GM18505 (cell line): ENCODE results near the gene PTPRG.
"Not testable (repeated sequence)": the region's sequence is repeated elsewhere in the genome, so short reads cannot be mapped to it uniquely, and the experiment has no call there.

Experiments used
- ATAC-seq: cut with Tn5 transposase; IDR thresholded peaks from one replicate; pipeline ENCODE4 v1.9.1; 2021; ENCODE audit not compliant: unreplicated experiment
- POLR2A ChIP-seq: IDR thresholded peaks from 4 replicates; pipeline ENCODE4 v1.6.1; 2011; ENCODE audit warnings: borderline replicate concordance; ENCODE audit not compliant: insufficient read depth, insufficient read length; ENCODE audit errors: extremely low read depth

PTPRG gene

DNA sequence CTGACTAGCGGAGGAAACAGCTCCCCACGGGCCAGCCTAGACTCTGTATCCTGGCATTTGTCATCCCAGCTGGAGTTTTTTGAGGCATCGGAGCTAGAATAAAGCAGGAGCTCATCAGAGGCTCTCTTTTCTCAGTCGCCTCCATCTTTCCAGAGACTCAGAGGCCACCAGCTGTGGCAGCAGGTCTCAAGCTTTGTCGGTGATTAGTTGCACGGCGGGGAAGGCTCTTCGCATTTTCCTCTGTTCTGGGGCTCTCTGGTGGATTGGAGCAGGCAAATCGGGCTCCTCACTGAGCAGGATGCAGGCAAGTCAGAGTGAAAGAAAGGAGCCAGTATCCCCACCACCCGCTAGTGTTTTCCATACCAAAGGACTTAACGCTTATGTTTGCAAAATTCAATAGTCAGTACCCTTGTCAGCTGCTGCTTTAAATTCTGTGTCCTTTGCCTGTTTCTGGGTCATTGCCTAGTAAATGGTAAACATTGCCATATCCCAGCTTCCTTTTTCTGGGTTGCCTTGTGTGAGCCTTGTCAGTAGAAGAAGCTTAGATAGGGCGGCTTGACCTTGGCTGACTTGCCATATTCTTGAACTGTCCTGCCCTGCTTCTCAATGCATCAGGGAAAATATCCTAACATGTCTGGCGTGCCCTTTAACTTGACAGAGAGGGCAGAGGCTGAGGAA, 127.1 kb downstream of the PTPRG start:
- TF ChIP-seq POLR2A = no peak
- ATAC-seq = no peak

DNA sequence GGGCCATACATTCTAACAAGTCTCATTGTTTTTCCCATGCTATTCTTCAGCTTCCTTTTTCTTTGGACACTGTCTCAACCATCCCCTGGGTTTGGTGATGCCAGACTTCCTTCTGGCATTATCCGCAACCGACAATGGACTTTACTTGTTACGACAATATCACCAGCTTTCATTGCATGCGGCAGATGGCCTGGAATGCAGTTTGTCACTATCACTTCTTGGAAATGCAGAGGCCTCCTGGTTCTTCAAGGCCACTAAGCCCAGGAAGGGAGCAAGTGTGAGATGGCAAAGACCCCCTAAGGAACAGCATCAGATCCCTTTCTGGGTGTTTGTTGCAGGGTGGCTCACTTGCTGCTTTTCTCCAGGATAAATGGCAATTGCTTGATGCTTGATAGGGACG, 128.6 kb downstream of the PTPRG start:
- no peak for ATAC-seq
- TF ChIP-seq POLR2A = no peak

DNA sequence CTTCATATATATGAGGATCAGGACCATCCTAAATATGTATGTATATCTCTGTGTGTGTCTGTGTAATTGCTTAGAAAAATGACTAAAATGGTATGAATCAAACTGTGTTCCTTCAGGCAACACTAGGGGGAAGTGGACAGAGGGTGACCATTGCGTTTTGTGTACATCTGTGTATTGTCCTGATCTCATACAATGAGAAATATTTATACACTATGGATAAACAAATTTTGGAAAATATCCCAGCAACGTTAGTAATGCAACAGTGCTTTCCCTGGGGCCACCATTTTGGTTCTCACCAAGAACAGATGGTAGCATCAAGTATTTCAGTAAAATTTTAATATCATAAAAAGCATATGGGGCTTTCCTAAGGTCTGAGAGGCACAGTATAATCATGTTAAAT, 130.1 kb downstream of the PTPRG start:
- no peak for TF ChIP-seq POLR2A

DNA sequence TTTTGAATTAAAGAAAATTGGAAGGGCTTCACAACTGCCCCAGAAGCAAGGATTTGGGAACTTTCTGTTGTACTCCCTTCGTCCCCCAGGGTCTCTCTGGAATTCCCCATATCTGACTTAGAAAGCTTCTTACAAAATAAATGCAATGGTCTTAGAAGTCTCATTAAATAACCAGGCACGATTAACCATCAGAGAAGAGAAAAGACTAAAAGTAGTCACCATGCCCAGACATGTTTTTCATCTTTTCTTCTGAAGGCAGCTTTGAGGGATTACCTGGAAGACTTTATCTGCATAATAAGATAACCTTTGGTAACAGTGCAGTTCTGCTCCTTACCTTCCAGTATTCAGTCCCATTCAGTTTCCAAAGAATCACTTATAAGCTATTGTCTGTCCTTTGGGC, 135.9 kb downstream of the PTPRG start:
- no peak for ATAC-seq
- no peak for TF ChIP-seq POLR2A

More for the DNA sequence above, 130.1 kb downstream of the PTPRG start:
- ATAC-seq = no peak

DNA sequence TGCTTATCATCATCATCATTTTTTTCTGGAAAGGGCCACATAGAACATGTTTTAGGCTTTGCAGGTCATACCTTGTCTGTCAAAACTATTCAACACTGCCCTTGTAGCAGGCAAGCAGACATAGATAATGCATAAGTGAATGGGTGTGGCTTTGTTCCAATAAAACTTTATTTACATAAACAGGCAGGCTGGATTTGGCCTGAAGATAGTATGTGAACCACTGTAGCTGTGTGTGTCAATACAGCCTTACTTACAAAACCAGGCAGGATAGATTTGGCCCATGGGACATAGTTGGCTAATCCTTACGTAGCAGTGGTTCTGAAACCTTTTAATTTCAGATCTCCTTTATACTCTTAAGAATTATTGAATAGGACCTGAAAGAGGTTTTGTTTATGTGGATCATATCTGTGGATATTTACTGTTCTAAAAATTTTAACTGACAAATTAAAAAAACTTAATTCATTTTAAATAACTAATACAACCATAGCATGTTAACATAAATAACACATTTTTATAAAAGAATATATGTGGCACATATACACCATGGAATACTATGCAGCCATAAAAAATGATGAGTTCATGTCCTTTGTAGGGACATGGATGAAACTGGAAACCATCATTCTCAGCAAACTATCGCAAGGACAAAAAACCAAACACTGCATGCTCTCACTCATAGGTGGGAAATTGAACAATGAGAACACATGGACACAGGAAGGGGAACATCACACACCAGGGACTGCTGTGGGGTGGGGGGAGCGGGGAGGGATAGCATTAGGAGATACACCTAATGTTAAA, 137.1 kb downstream of the PTPRG start:
- not testable (repeated sequence) for ATAC-seq

DNA sequence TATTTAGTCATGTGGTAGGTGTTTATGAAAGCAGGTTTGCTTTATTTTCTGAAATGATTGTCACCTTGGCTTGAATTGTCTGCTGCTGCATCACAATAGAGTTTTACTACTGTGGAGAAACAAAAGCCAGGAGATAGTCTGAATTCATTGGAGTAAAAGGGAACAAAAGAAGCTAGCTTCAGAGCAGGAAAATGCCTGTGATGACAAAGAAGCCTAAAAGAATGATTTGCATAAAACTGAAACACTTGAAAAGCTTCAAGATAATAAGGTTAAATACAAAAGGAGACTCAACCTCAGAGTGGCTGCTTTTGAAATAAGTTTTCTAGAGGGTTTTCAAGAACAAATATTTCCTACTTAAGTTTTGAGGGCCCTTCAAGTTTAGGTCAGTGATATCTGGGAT, 138.3 kb downstream of the PTPRG start:
- ATAC-seq = no peak
- TF ChIP-seq POLR2A = no peak

DNA sequence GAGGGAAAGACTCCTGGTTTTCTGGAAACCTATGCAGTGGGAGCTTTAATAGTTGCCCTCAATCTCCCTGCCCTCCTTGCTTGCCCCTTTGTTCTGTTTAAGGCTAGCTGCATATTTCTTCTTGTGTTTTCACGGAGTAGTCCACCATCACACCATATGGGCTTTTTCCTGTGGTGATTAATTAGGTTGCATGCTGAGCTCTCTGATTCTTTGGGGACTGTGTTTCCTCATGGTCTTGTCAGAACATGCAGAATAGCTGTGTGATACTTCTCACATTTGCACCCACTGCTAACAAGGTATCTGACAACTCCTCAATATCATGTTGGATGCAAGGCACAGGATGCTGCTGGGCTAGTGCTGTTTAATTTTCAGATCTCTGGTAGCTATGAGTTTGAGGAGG, 139.6 kb downstream of the PTPRG start:
- TF ChIP-seq POLR2A = no peak
- no peak for ATAC-seq

DNA sequence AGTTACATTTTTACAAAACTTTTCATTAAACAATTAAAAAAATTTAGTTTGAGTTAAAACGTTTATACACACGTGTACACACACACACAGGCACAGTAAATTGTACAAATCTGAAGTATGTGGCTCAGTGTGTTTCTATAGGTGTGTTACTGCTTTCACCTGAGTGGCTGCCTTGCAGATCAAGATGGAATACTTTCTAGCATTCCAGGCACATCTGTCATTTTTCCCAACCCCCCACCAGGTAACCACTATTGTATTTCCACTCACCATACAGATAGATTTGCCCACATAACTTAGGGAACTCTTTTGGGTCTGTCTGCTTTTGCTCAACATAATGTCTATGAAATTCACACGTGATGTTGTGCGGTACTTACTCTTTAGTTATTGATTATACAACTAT, 141.1 kb downstream of the PTPRG start:
- no peak for ATAC-seq
- no peak for TF ChIP-seq POLR2A

DNA sequence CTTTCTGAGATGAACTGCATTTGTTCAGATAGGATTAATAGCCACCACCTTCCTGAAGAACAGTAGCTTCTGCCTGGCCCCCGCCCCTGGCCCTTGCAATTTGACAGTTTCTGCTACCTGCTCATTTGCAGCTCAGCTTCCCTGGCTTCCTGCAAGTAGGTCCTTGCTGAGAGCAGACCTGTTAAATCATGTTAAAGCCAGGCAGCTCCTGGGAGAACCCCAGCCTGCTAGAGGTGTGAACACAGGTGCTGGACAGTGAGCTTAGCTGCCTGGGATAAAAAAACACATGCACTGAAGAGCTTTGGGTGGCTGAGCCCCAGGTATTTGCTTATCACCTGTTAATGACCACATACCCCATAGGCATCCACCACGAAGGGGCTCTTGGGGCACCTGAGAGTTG, 143.4 kb downstream of the PTPRG start:
- ATAC-seq = no peak
- TF ChIP-seq POLR2A = no peak

DNA sequence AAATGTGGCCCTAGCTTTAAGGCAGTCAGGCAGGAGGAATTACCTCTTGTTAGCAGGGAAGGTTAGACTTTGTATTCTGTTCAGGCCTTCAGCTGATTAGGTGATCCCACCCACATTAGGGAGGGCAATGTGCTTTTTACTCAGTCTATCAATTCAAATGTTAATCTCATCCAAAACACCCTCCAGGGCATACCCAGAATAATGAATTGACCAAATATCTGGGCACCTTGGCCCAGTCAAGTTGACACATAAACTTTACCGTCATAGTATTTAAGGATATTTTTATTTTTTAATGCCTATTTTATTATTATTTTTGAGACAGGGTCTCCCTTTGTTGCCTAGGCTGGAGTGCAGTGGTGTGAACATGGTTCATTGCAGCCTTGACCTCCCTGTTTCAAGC, 146.1 kb downstream of the PTPRG start:
- ATAC-seq = no peak
- TF ChIP-seq POLR2A = no peak

DNA sequence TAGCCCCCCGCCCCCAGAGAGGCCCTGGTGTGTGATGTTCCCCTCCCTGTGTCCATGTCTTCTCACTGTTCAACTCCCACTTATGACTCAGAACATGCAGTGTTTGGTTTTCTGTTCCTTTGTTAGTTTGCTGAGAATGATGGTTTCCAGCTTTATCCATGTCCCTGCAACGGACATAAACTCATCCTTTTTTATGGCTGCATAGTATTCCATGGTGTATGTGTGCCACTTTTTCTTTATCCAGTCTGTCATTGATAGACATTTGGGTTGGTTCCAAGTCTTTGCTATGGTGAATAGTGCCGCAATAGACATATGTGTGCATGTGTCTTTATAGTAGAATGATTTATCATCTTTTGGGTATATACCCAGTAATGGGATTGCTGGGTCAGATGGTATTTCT, 149.5 kb downstream of the PTPRG start:
- not testable (repeated sequence) for ATAC-seq

DNA sequence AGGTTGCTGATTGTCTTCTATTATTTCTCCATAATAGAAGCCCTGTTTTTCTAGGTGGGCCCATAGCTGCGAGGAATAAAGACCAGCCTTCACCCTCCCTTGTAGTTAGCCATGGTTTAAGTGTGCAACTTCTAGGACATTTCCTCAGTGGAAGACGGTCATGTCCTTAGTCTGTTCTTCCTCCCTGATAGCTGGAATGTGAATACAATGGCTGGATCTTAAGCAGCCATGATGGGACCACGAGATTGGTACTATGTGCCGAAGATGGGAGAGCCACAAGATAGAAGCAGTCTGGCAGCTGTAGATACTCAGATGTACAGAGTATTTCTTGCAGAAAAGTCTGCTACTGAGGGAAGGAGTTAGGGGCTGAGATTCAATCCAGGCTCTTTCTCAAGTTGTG, 152.9 kb downstream of the PTPRG start:
- TF ChIP-seq POLR2A = no peak
- no peak for ATAC-seq

DNA sequence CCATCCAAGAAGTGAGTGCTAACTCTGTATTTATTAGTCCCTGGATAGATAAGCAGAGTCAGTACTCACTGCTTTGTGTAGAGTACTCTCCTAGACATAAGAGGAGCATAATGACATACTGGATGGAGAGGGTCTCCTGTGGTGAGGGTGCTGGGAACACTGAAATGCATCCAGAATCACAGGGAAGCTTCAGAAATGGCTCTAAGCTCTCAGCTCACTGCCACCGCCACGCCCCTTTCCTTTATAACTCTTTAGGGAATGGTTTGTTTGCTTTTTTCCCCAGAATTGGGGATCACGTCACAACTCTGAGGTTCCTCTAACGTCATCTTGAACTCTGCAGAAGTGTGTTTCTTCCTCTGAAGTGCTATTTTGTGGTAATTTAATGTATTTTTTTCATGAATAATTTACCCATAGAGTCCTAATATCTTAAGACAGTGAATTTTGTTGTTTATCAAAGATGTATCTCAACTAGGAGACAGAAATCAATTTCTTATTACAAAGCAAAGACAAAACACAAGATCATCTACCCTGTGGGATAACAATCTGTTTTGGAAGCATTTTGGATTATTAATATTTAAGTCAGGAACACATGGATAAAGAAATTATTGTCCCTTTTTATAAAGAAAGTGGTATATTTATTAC, 154.6 kb downstream of the PTPRG start:
- ATAC-seq = no peak
- no peak for TF ChIP-seq POLR2A

DNA sequence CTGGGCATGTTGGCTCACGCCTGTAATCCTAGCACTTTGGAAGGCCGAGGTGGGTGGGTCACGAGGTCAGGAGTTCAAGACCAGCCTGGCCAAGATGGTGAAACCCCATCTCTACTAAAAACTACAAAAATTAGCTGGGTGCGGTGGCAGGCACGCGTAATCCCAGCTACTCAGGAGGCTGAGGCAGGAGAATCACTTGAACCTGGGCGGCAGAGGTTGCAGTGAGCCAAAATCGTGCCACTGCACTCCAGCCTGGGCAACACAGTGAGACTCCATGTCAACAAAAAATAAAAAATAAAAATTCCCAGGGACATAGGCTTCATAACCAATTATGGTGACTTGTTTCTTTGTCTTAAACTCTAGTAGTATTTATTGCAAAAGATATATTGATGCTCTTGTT, 155.3 kb downstream of the PTPRG start:
- ATAC-seq = not testable (repeated sequence)
